HG02759 (cell line): ENCODE measurements around the gene SERPINA3.
"Not testable (repeated sequence)": the region's sequence is repeated elsewhere in the genome, so short reads cannot be mapped to it uniquely, and the experiment has no call there.

Experiments
- ATAC-seq: cut with Tn5 transposase; IDR thresholded peaks from one replicate; pipeline ENCODE4 v1.9.1; 2021; ENCODE audit warnings: mild to moderate bottlenecking, moderate library complexity; ENCODE audit not compliant: unreplicated experiment

The SERPINA3 gene

DNA sequence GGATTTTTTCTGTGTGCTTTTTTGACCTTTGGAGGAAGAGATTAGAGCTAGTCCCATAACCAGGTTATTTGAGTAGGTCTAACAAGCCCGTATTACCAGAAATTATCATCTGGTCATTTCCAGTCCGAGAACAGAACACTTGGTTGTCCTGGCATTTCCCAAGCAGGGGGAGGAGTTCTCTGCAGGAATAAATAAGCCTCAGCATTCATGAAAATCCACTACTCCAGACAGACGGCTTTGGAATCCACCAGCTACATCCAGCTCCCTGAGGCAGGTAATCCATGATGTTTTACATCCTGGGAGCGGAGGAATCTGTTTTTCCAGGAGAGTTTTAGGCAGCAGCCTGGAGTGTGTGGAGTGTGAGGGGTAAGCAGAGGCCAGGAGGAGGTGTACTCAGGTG, at the start of gene SERPINA3:
Gene SERPINA3, plus strand, starts transcription at position 218 of the 400 bp plus-strand sequence. CDS start 2,051 bp downstream, outside the sequence.
- ATAC-seq: no peak

DNA sequence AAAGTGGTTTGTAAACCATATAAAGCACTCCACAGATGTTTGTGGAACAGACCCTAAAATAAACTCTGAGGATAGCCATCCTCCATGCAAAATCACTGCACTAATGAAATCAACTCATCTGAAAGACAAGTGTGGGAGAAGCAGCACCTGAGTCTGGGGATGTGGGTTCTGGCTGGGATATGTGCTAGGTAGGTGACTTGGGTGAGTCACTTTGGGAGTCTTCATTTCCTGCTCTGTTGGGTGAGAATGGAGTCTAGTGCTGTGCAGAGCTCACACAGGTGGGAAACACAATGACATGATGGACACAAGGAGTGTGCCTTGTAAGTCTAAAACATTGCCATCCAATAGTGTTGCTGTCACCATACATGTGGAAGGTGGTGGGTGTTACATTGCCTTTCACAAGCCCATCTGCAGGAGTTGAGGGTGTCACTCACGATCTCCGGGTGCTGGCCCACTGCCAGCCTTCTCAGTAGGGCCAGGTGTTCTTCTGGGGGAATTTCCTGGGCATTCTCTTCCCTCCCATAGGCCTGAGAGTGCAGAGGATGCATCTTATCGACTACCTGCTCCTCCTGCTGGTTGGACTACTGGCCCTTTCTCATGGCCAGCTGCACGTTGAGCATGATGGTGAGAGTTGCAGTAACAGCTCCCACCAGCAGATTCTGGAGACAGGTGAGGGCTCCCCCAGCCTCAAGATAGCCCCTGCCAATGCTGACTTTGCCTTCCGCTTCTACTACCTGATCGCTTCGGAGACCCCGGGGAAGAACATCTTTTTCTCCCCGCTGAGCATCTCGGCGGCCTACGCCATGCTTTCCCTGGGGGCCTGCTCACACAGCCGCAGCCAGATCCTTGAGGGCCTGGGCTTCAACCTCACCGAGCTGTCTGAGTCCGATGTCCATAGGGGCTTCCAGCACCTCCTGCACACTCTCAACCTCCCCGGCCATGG, 49.0 kb upstream of the SERPINA3 start:
- ATAC-seq: no peak

GRCh38 chr14:94564381-94564780, 47.8 kb upstream of the SERPINA3 start:
- ATAC-seq: no peak

GRCh38 chr14:94568186-94568585, 44.0 kb upstream of the SERPINA3 start:
- ATAC-seq: no peak

- ATAC-seq: no peak
Measured at GRCh38 chr14:94569381-94570001, 42.7 kb upstream of the SERPINA3 start.

- ATAC-seq: no peak
Measured at GRCh38 chr14:94570002-94570400, 42.2 kb upstream of the SERPINA3 start.

- no peak for ATAC-seq
Measured at GRCh38 chr14:94570440-94570839, 41.8 kb upstream of the SERPINA3 start.

GRCh38 chr14:94571395-94571794, 40.8 kb upstream of the SERPINA3 start:
- no peak for ATAC-seq

- no peak for ATAC-seq
Measured at GRCh38 chr14:94571950-94572349, 40.2 kb upstream of the SERPINA3 start.

GRCh38 chr14:94572637-94573303, 39.4 kb upstream of the SERPINA3 start:
- ATAC-seq: no peak

GRCh38 chr14:94573475-94574277, 38.5 kb upstream of the SERPINA3 start:
- no peak for ATAC-seq

DNA sequence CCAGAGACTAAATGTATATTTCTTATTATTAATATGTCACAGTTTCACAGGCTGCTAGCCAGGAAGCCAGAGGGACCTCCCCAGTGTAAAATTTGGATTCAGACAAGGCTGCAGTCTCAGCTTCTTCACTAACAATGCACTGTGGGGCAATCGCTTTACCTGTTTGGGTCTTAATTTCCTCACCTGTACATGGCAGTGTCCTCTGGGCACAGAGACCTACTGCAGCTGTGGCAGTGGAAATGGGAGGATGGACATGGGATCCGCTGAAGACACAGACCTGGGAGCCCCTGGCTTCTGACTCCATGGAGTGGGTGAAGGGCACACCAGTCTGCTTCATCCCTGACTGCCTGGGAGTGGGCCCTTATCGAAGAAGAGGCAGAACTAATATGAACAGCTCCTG, 37.9 kb upstream of the SERPINA3 start:
- no peak for ATAC-seq

- no peak for ATAC-seq
Measured at GRCh38 chr14:94575730-94576585, 36.2 kb upstream of the SERPINA3 start.

DNA sequence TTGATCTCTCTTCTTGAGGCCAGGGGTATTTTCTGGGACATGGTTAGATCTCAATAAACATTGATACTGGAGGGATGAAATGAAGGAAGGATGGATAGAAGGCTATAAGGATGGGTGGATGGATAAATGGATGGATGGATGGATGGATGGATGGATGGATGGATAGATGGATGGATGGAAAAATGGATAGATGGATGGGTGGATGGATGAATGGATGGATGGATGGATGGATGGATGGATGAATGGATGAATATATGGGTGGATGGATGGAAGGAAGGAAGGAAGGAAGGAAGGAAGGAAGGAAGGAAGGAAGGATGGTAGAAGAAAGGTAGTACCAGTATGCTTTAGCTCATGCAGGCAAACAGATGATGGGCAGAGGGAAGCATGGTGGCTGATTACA, 34.7 kb upstream of the SERPINA3 start:
- not testable (repeated sequence) for ATAC-seq

DNA sequence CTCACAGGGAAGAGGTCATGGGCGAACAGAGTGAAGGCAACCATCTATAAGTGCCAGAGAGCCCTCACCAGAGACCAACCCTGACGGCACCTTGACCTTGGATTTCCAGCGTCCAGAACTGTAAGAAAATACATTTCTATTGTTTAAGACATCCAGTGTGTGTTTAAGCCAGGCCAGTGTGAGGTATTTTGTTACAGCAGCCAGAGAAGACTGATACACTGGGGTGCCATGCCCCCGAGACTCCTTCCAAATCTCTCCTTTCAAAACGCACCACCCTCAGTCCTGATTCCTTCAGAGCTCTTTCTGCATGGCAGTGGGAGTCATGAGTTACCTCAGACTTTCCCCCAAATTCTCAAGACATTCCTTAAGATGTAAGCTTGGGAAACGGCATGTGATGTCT, 33.5 kb upstream of the SERPINA3 start:
- no peak for ATAC-seq

DNA sequence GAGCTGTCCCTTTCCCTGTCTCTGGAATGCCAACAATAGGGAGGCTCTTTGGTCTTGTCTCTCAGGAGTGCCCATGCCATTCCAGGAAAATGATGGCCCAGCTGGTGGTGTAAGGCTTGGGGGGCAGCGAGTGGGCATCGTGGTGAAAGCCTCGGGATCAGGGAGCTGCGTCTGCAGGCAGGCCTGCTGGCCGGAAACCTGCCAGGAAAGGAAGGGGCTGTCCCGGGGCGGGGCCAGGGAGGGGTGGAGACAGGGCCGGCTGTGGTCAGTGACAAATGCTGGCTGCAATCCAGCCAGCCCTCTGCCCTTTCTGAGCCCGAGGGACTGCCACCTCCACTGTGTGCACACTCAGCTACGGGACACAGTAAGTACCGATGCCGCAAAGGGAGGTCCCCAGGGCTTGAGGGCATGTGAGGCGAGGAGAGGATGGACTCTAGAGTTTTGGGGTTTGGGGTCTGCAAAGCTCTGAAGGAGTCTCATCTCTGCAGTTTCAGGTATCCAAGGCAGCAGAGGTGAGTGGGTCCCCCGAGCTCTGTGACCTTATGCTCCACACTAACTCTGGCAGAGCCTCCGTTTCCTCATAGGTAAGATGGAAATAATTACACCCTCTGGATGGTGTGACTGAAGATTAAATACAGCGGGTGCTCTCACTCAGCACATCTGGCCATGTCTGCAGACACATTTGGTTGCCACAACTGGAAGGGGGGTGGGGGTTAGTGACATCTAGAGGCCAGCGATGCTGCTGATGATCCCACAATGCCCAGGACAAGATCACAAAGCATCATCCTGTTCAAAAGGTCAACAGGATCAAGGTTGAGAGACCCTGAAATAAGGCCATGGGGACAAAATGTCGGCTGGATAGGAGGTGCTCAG, 30.8 kb upstream of the SERPINA3 start, which contains the start of gene SERPINA5:
Gene SERPINA5, plus strand, starts transcription at position 300 of the 873 bp plus-strand sequence. CDS start 5,937 bp downstream, outside the sequence.
- ATAC-seq: no peak

DNA sequence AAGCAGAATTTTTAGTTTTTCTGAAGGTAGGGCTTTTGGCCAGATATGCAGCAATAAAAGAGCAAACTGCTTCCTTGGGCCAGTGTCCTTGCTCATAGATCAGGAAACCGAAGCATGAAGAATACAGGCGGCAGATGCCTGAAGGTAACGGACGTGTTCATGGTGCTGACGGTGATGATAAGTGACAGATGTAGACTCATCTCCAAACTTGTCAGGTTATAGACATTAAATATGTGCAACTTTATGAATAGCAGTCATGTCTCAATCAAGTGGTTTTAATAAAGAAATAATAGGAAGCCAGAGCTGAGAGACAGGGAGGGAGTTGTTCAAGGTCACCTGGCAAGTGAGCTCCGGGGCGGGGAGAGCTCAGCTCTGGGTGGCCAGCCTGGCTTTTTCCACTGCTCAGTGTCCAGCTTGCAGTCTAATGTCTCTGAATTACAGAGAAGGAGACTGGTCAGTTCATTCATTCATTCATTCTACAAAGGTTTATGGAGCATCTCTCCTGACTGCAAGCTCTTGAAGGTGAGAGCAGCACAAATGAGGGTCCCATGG, 29.9 kb upstream of the SERPINA3 start:
- ATAC-seq: no peak

DNA sequence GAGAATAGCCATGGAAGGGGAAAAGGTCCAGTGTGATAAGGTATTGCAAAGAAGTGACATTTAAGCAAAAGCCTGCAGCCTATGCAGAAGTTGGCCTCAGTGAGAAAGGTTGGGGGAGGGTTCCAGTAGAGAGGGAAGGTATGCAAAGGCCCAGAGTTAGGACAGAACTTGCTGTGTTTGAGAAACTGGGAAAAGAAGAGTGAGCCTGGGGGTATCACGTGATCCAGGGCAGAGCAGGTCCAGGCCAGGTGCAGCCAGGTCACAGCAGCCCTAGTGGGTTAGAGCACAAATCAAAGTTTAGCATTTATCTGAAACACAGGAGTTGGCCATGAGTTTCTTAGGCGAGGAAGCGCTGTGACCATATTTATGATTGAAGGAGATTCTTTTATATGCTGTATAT, 29.3 kb upstream of the SERPINA3 start:
- no peak for ATAC-seq
